Esophagus muscularis mucosa (tissue), 4 donors: ENCODE data around the gene OR10T2. TPM values are rescaled to one million over a fixed set of nuclear protein-coding genes. Genes with fewer than 3 reads are reported as not detected.
"Not testable (repeated sequence)": the region's sequence is repeated elsewhere in the genome, so short reads cannot be mapped to it uniquely, and the experiment has no call there.

Source experiments
- DNase-seq: peaks from one replicate; pipeline ENCODE4 v3.0.0-alpha.2; 2017; ENCODE audit errors: extremely low spot score
- H3K27ac ChIP-seq, 4 donors: fragments of 200-600 bp; sonication (generic); replicated peaks in 1 of 4; 1 replicate in 3 of 4; 2 replicates in 1 of 4; pipeline ENCODE4 v1.5.1; 2016 to 2019; ENCODE audit warnings: mild to moderate bottlenecking in 1 of 4
- H3K27me3 ChIP-seq, 4 donors: fragments of 200-600 bp; sonication (generic); one replicate each; pipeline versions ENCODE4 v1.5.1 to v1.6.0; 2016 to 2019
- H3K36me3 ChIP-seq, 4 donors: fragments of 200-600 bp; sonication (generic); one replicate each; pipeline ENCODE4 v1.5.1; 2016 to 2019
- H3K4me1 ChIP-seq, 4 donors: fragments of 200-600 bp; sonication (generic); one replicate each; pipeline ENCODE4 v1.5.1; 2016 to 2019
- H3K4me3 ChIP-seq, 4 donors: fragments of 200-600 bp; sonication (generic); 1 replicate in 2 of 4; 2 replicates in 2 of 4; pipeline ENCODE4 v1.5.1; 2016 to 2019; ENCODE audit warnings: mild to moderate bottlenecking in 4 of 4, moderate library complexity in 1 of 4
- H3K9me3 ChIP-seq, 4 donors: fragments of 200-600 bp; sonication (generic); 1 replicate in 3 of 4; 2 replicates in 1 of 4; pipeline ENCODE4 v1.5.1; 2016 to 2019
- EP300 ChIP-seq: sonication (generic); formaldehyde crosslinking; IDR thresholded peaks from one replicate; pipeline ENCODE4 v1.6.1; 2017; ENCODE audit warnings: antibody characterized with exemption
- POLR2A ChIP-seq: fragments of 450-650 bp; IDR thresholded peaks from one replicate; pipeline ENCODE4 v1.6.1; 2017; ENCODE audit warnings: antibody characterized with exemption, moderate library complexity, mild to moderate bottlenecking, low read depth
- POLR2AphosphoS5 ChIP-seq, 2 donors: sonication (generic); formaldehyde crosslinking; IDR thresholded peaks; one replicate each; pipeline ENCODE4 v1.6.1; 2017; ENCODE audit warnings: antibody characterized with exemption in 2 of 2
- WGBS: methylation state at CpG from one replicate; pipeline ENCODE4 v1.1.5; 2018; 5-methylcytosine and 5-hydroxymethylcytosine counted together
- intact Hi-C: fragments of 100-400 bp; cut with DNase I; formaldehyde crosslinking; loops from one replicate; pipeline ENCODE4 v1.15.1; 2023
- total RNA-seq, 4 donors: library from RNA; depleted of rRNA; stranded (reverse); fragments of >200 nt; gene quantifications; one replicate each; pipeline versions ENCODE4 v1.1.0 to v1.2.1, GENCODE V29; 2016
- TF ChIP-seq, protein P1 (sequence below), 3 experiments: fragments of 200-600 bp in 2 of 3; fragments of 450-650 bp in 1 of 3; sonication (generic) in 2 of 3; IDR thresholded peaks; one replicate each; pipeline ENCODE4 v1.5.1; 2017 to 2019; ENCODE audit warnings: antibody characterized with exemption in 3 of 3, mild to moderate bottlenecking in 2 of 3, moderate library complexity in 1 of 3

Gene OR10T2
- total RNA-seq, 4 donors from 2014 or later, result not detected

DNA sequence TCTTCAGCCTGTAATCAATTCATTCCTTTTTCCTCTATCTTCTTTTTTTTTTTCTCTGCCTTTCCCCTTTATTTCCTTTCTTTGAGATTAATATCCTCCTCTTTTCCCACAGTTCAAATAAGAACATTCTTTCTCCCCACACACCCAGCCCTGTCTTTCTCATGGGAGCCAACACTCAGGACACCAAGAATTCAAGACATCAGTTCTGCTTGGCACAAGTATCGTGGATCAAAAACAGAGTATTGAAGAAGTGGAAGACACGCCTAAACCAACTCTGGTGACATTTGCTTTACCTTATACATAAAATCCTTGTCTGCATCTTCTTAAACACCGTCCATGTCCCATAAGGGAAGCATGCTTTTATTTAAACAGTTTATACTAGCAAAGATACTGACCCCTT, 42.6 kb downstream of the OR10T2 start:
- 63% methylated on average over 3 of the region's 3 CpGs for WGBS
- Histone ChIP-seq H3K27ac (no peak overlapping the region), H3K36me3 (no peaks in the 10 kb centered on the region), H3K27me3 (no peaks in the 10 kb centered on the region), H3K9me3 (no peaks in the 10 kb centered on the region), H3K4me3 (no peak overlapping the region), H3K4me1 (no peaks in the 10 kb centered on the region)
- no peak for DNase-seq
- TF ChIP-seq POLR2AphosphoS5 (IDR thresholded peaks at IDR 0.05) (no peak), EP300 (no peak), POLR2A (no peak)
- TF ChIP-seq, protein P1, sequence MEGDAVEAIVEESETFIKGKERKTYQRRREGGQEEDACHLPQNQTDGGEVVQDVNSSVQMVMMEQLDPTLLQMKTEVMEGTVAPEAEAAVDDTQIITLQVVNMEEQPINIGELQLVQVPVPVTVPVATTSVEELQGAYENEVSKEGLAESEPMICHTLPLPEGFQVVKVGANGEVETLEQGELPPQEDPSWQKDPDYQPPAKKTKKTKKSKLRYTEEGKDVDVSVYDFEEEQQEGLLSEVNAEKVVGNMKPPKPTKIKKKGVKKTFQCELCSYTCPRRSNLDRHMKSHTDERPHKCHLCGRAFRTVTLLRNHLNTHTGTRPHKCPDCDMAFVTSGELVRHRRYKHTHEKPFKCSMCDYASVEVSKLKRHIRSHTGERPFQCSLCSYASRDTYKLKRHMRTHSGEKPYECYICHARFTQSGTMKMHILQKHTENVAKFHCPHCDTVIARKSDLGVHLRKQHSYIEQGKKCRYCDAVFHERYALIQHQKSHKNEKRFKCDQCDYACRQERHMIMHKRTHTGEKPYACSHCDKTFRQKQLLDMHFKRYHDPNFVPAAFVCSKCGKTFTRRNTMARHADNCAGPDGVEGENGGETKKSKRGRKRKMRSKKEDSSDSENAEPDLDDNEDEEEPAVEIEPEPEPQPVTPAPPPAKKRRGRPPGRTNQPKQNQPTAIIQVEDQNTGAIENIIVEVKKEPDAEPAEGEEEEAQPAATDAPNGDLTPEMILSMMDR (IDR thresholded peaks at IDR 0.05), result no peak
- intact Hi-C loops, result no loop called here

DNA sequence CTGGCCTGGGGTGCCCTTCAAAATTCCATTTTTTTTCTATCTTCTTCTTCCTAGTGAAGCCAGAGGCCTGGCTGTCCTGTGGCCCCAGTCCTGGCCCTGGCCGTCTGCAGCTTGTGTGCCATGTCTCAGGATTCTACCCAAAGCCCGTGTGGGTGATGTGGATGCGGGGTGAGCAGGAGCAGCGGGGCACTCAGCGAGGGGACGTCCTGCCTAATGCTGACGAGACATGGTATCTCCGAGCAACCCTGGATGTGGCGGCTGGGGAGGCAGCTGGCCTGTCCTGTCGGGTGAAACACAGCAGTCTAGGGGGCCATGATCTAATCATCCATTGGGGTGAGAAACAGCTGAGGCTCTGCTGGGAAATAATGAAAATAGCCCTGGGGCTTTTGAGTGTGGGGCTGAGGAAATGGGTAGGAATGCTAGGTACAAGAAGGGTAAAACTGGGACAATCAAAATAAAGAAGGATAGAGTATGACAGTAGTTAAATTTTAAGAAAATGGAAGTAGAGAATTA, 43.4 kb downstream of the OR10T2 start:
- no peak for DNase-seq
- Histone ChIP-seq H3K4me1 (no peaks in the 10 kb centered on the region), H3K36me3 (no peaks in the 10 kb centered on the region), H3K27ac (no peak overlapping the region), H3K4me3 (no peak overlapping the region), H3K27me3 (no peaks in the 10 kb centered on the region), H3K9me3 (no peaks in the 10 kb centered on the region)
- TF ChIP-seq, protein P1 (IDR thresholded peaks at IDR 0.05), result no peak
- TF ChIP-seq EP300 (no peak), POLR2AphosphoS5 (IDR thresholded peaks at IDR 0.05) (no peak), POLR2A (no peak)
- WGBS, result 93% methylated on average over 10 of the region's 10 CpGs
- intact Hi-C loops, result no loop called here

DNA sequence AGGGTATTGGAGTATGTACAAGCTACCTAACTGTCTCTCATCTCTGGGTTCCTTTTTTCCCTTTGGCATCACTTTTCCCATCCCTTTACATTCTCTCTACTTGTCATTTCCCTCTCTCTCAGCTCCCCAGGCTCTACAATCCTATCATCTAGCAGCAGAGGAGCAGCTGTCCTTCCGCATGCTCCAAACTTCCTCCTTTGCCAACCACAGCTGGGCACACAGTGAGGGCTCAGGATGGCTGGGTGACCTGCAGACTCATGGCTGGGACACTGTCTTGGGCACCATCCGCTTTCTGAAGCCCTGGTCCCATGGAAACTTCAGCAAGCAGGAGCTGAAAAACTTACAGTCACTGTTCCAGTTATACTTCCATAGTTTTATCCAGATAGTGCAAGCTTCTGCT, 45.0 kb downstream of the OR10T2 start:
- H3K27ac ChIP-seq, result no peak overlapping the region
- no peak overlapping the region for H3K4me3 ChIP-seq
- no peaks in the 10 kb centered on the region for H3K27me3 ChIP-seq
- H3K4me1 ChIP-seq, result no peaks in the 10 kb centered on the region
- H3K36me3 ChIP-seq, result no peaks in the 10 kb centered on the region
- intact Hi-C loops, result no loop called here
- no peak for DNase-seq
- 71% methylated on average over 2 of the region's 2 CpGs for WGBS
- H3K9me3 ChIP-seq, result no peaks in the 10 kb centered on the region
- TF ChIP-seq POLR2AphosphoS5 (IDR thresholded peaks at IDR 0.05) (no peak), EP300 (no peak), POLR2A (no peak)
- TF ChIP-seq, protein P1 (IDR thresholded peaks at IDR 0.05), result no peak

DNA sequence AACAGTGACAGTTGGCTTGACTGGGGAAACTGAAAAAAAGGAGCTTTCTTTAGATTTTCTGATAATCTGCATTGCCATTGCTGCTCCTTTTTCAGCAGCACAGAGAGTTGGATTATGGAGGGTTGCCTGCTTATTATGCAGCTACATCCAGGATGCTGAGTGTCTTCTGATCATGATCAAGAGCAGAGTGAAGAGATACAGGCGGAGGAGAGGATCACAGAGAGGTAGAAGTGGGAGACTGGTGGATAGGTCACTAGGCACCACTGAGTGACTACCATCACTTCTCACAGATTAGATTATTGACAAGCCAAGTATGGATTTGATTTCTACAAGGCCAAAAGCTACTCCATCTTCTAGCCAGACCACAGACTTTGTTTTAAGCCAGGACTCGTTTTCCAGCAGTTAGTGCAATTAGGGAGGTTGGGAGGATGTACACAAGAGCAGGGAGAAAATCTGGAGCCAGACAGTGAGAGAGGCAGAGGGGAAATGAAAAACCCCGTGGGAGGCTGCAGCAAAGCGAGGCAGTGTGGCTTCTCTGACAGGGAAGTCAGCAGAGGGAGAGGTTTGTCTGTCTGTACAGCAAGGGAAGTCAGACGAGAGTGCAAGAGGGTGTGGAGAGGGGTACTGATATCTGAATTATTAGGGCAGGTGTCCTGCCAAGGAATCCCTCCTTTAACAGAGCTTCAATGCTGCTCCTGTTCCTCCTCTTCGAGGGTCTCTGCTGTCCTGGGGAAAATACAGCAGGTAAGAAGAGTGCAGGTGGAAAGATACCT, 45.8 kb downstream of the OR10T2 start, which contains the start of gene CD1E:
TSS of gene CD1E (plus strand) at position 592 of the 773 bp plus-strand sequence. CDS start at position 687, 95 bp downstream.
- Histone ChIP-seq H3K36me3 (no peaks in the 10 kb centered on the region), H3K4me1 (no peaks in the 10 kb centered on the region), H3K27ac (no peak within 1 kb of the TSS), H3K27me3 (no peaks in the 10 kb centered on the region), H3K4me3 (no peak within 1 kb of the TSS), H3K9me3 (no peaks in the 10 kb centered on the region)
- 50% methylated on average over 6 of the region's 6 CpGs for WGBS
- DNase-seq, result no peak
- intact Hi-C loops, result no loop called here
- TF ChIP-seq POLR2AphosphoS5 (IDR thresholded peaks at IDR 0.05) (no peak), EP300 (no peak), POLR2A (no peak)
- TF ChIP-seq, protein P1 (IDR thresholded peaks at IDR 0.05), result no peak

DNA sequence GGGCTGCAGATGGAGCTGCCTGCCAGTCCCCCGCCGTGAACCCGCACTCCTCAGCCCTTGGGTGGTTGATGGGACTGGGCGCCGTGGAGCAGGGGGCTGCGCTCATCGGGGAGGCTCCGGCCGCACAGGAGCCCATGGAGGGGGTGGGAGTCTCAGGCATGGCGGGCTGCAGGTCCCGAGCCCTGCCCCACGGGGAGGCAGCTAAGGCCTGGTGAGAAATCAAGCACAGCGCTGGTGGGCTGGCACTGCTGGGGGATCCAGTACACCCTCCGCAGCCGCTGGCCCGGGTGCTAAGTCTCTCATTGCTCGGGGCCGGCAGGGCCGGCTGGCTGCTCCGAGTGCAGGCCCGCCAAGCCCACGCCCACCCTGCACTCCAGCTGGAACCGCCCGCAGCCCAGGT, 50.3 kb downstream of the OR10T2 start:
- 100% methylated on average over 9 of the region's 24 CpGs for WGBS
- H3K27ac ChIP-seq, DNase-seq, H3K27me3 ChIP-seq, intact Hi-C loops, H3K36me3 ChIP-seq, H3K4me1 ChIP-seq, H3K4me3 ChIP-seq: not testable (repeated sequence)
- peaks cover 0 to 14% (median 0%) of the 10 kb centered on the region in 4 donors for H3K9me3 ChIP-seq

Other genes with a start within 250 kb of the OR10T2 start
- gene CD1D, start 218.6 kb downstream of the OR10T2 start, total RNA-seq, result 1 to 10 TPM in 2 of 4 donors, under 1 TPM in 2; 0.26 to 2.0 (median 1.1) TPM
- gene CD1A, start 145.0 kb downstream of the OR10T2 start, total RNA-seq, result not detected
- gene CD1C, start 109.5 kb downstream of the OR10T2 start, total RNA-seq, result 1 to 10 TPM in 1 of 4 donors, under 1 TPM in 1, not detected in 2; 0.69 to 1.2 TPM
- gene CD1B, start 67.9 kb downstream of the OR10T2 start, total RNA-seq, result not detected
- under 1 TPM in 2 of 4 donors, not detected in 2; 0.23 to 0.99 TPM for gene CD1E, start 45.6 kb downstream of the OR10T2 start, total RNA-seq
- gene OR10K2, start 26.8 kb upstream of the OR10T2 start, total RNA-seq, result not detected
- not detected for gene OR10K1, start 62.4 kb upstream of the OR10T2 start, total RNA-seq
- not detected for gene OR10R2, start 72.8 kb upstream of the OR10T2 start, total RNA-seq
- not detected for gene OR6Y1, start 154.9 kb upstream of the OR10T2 start, total RNA-seq
- gene OR6P1, start 171.1 kb upstream of the OR10T2 start, total RNA-seq, result not detected
- gene OR10X1, start 180.4 kb upstream of the OR10T2 start, total RNA-seq, result not detected
- not detected for gene OR10Z1, start 205.8 kb upstream of the OR10T2 start, total RNA-seq